Nephron (organoid): Measurements from ENCODE around the gene KAT6B.

ENCODE experiments used
- H3K27ac Mint-ChIP-seq, 3 experiments: 2 replicates each; pipeline ENCODE4 v1.8.0; 2020; ENCODE audit warnings: mixed read lengths in 3 of 3, mild to moderate bottlenecking in 2 of 3, moderate library complexity in 1 of 3
- H3K27me3 Mint-ChIP-seq: 2 replicates; pipeline ENCODE4 v1.8.0; 2021; ENCODE audit warnings: low read depth, mild to moderate bottlenecking, moderate library complexity, mixed read lengths
- H3K36me3 Mint-ChIP-seq: 2 replicates; pipeline ENCODE4 v1.8.0; 2020; ENCODE audit warnings: low read depth, mixed read lengths
- H3K4me1 Mint-ChIP-seq: 2 replicates; pipeline ENCODE4 v1.8.0; 2020; ENCODE audit warnings: mixed read lengths
- H3K4me3 Mint-ChIP-seq, 3 experiments: 2 replicates each; pipeline ENCODE4 v1.8.0; 2020; ENCODE audit warnings: mild to moderate bottlenecking in 3 of 3, mixed read lengths in 3 of 3, moderate library complexity in 2 of 3
- H3K9me3 Mint-ChIP-seq: 2 replicates; pipeline ENCODE4 v1.8.0; 2020; ENCODE audit warnings: mixed read lengths
- CTCF ChIP-seq, 3 experiments: fragments of 200-600 bp; sonication (generic); IDR thresholded peaks; one replicate each; pipeline ENCODE4 v1.5.0; 2021; ENCODE audit warnings: antibody characterized with exemption in 3 of 3; ENCODE audit not compliant: unreplicated experiment in 3 of 3

Gene KAT6B

GRCh38 chr10:75018251-75018650, 191.9 kb downstream of the KAT6B start:
- Mint-ChIP-seq H3K9me3 (no peaks in the 10 kb centered on the region), H3K27ac (peak overlapping the region in 1 of 3 experiments; percentile 75), H3K27me3 (no peaks in the 10 kb centered on the region), H3K4me3 (no peak overlapping the region), H3K36me3 (peaks cover 58% of the 10 kb centered on the region), H3K4me1 (peaks cover 72% of the 10 kb centered on the region)
- no peak for TF ChIP-seq CTCF (IDR thresholded peaks at IDR 0.05; ENCODE audit: unreplicated experiment in 3 of 3)

- peaks cover 58% of the 10 kb centered on the region for H3K36me3 Mint-ChIP-seq
- no peak overlapping the region for H3K4me3 Mint-ChIP-seq
- peaks cover 70% of the 10 kb centered on the region for H3K4me1 Mint-ChIP-seq
- peak overlapping the region in 1 of 3 experiments; percentile 75 for H3K27ac Mint-ChIP-seq
- TF ChIP-seq CTCF (IDR thresholded peaks at IDR 0.05; ENCODE audit: unreplicated experiment in 3 of 3), result no peak
- no peaks in the 10 kb centered on the region for H3K9me3 Mint-ChIP-seq
- H3K27me3 Mint-ChIP-seq, result no peaks in the 10 kb centered on the region
Observed at GRCh38 chr10:75018686-75019307, 192.4 kb downstream of the KAT6B start.

- TF ChIP-seq CTCF (IDR thresholded peaks at IDR 0.05; ENCODE audit: unreplicated experiment in 3 of 3), result peak; percentile 29 to 46 (median 40)
- Mint-ChIP-seq H3K27ac (peak overlapping the region in 2 of 3 experiments; percentile 18 to 42), H3K4me1 (peaks cover 66% of the 10 kb centered on the region), H3K27me3 (no peaks in the 10 kb centered on the region), H3K36me3 (peaks cover 55% of the 10 kb centered on the region), H3K4me3 (no peak overlapping the region), H3K9me3 (no peaks in the 10 kb centered on the region)
Observed at GRCh38 chr10:75019370-75019769, 193.0 kb downstream of the KAT6B start.

GRCh38 chr10:75020168-75020567, 193.8 kb downstream of the KAT6B start:
- Mint-ChIP-seq H3K9me3 (no peaks in the 10 kb centered on the region), H3K36me3 (peaks cover 63% of the 10 kb centered on the region), H3K27ac (peak overlapping the region in 2 of 3 experiments; percentile 8 to 42), H3K4me1 (peaks cover 70% of the 10 kb centered on the region), H3K4me3 (no peak overlapping the region), H3K27me3 (no peaks in the 10 kb centered on the region)
- no peak for TF ChIP-seq CTCF (IDR thresholded peaks at IDR 0.05; ENCODE audit: unreplicated experiment in 3 of 3)

- H3K36me3 Mint-ChIP-seq, result peaks cover 64% of the 10 kb centered on the region
- no peaks in the 10 kb centered on the region for H3K27me3 Mint-ChIP-seq
- peak overlapping the region in 2 of 3 experiments; percentile 46 to 62 for H3K27ac Mint-ChIP-seq
- peaks cover 56% of the 10 kb centered on the region for H3K4me1 Mint-ChIP-seq
- H3K4me3 Mint-ChIP-seq, result no peak overlapping the region
- TF ChIP-seq CTCF (IDR thresholded peaks at IDR 0.05; ENCODE audit: unreplicated experiment in 3 of 3), result no peak
- no peaks in the 10 kb centered on the region for H3K9me3 Mint-ChIP-seq
Observed at GRCh38 chr10:75021379-75022249, 195.2 kb downstream of the KAT6B start.
